Activated CD8-positive, alpha-beta T cell treated with anti-CD3 and anti-CD28 coated beads, Interleukin-2, amount 10 ng/mL, durations not matched to agents 7 days and 5 days (primary cell): ENCODE results near the gene COX14. TPM values are rescaled to one million over a fixed set of nuclear protein-coding genes. Genes with fewer than 3 reads are reported as not detected.

ENCODE experiments used
- ATAC-seq: fragments of 150-1000 bp; cut with Tn5 transposase; one replicate; pipeline ENCODE4 v1.10.0; 2021; ENCODE audit warnings: moderate library complexity
- CTCF ChIA-PET: fragments of 350-600 bp; sonication (Branson Sonifier 250); formaldehyde crosslinking; loops from one replicate; lab custom pipeline; 2021; ENCODE audit warnings: antibody characterized with exemption; lab: Charles Lee
- POLR2A ChIA-PET: fragments of 350-600 bp; sonication (Branson Sonifier 250); formaldehyde crosslinking; loops from one replicate; lab custom pipeline; 2021; ENCODE audit warnings: antibody characterized with exemption; lab: Charles Lee
- DNase-seq: peaks from one replicate; pipeline ENCODE4 v3.0.0-alpha.2; 2020
- H3K27ac Mint-ChIP-seq: one replicate; pipeline ENCODE4 v1.8.0; 2021; ENCODE audit warnings: mild to moderate bottlenecking, mixed read lengths
- H3K27me3 Mint-ChIP-seq: one replicate; pipeline ENCODE4 v1.8.0; 2021; ENCODE audit warnings: low read depth, mixed read lengths
- H3K36me3 Mint-ChIP-seq: one replicate; pipeline ENCODE4 v1.8.0; 2021; ENCODE audit warnings: low read depth, mixed read lengths
- H3K4me1 Mint-ChIP-seq: one replicate; pipeline ENCODE4 v1.8.0; 2021; ENCODE audit warnings: low read depth, mixed read lengths
- H3K4me3 Mint-ChIP-seq: one replicate; pipeline ENCODE4 v1.8.0; 2021; ENCODE audit warnings: mild to moderate bottlenecking, mixed read lengths
- H3K9me3 Mint-ChIP-seq: one replicate; pipeline ENCODE4 v1.8.0; 2022; ENCODE audit warnings: mixed read lengths; ENCODE audit not compliant: insufficient read depth
- total RNA-seq, 2 experiments: library from RNA; stranded (reverse); gene quantifications; one replicate each; pipeline ENCODE4 v1.2.3, GENCODE V29; 2021

The COX14 gene
- total RNA-seq, 2 experiments from 2014 or later, result 50.0 to 51.6 TPM

GRCh38 chr12:50157259-50157658 is 45.2 kb downstream of the COX14 start:
- Mint-ChIP-seq H3K36me3 (peaks cover 19% of the 10 kb centered on the region), H3K27ac (no peak overlapping the region), H3K27me3 (no peaks in the 10 kb centered on the region), H3K4me1 (peaks cover 3% of the 10 kb centered on the region), H3K4me3 (no peak overlapping the region), H3K9me3 (no peaks in the 10 kb centered on the region)
- ATAC-seq (no peak), DNase-seq (no peak)
- CTCF ChIA-PET, result interaction anchor here (1.4 to 1.6 kb wide), 3 partner anchors 9 to 46 kb away, joined by 3 to 7 read pairs (median 5); partner anchors contain the start of gene COX14
- POLR2A ChIA-PET, result interaction anchor here (2.2 kb wide), 1 partner anchor 9 kb away, joined by 10 read pairs; the partner anchor contains the start of gene CERS5

GRCh38 chr12:50160643-50161042 is 48.6 kb downstream of the COX14 start:
- Mint-ChIP-seq H3K4me1 (peaks cover 11% of the 10 kb centered on the region), H3K27ac (no peak overlapping the region), H3K27me3 (no peaks in the 10 kb centered on the region), H3K9me3 (no peaks in the 10 kb centered on the region), H3K36me3 (peaks cover 23% of the 10 kb centered on the region), H3K4me3 (no peak overlapping the region)
- DNase-seq (no peak), ATAC-seq (no peak)
- ChIA-PET CTCF (interaction anchor here (1.0 to 1.8 kb wide), 4 partner anchors 15 to 90 kb away, joined by 3 to 7 read pairs (median 3); partner anchors contain the start of gene COX14), POLR2A (no interaction called here)

- Mint-ChIP-seq H3K27me3 (no peaks in the 10 kb centered on the region), H3K9me3 (no peaks in the 10 kb centered on the region), H3K27ac (no peak overlapping the region), H3K36me3 (peaks cover 24% of the 10 kb centered on the region), H3K4me1 (peaks cover 19% of the 10 kb centered on the region), H3K4me3 (no peak overlapping the region)
- ChIA-PET CTCF (interaction anchor here (2.4 kb wide), 1 partner anchor 51 kb away, joined by 9 read pairs; the partner anchor contains the start of gene COX14), POLR2A (no interaction called here)
- ATAC-seq (no peak), DNase-seq (no peak)
Observed at GRCh38 chr12:50162230-50162629, 50.2 kb downstream of the COX14 start.

- DNase-seq, result no peak
- H3K27ac Mint-ChIP-seq, result no peak overlapping the region
- H3K27me3 Mint-ChIP-seq, result no peaks in the 10 kb centered on the region
- no peaks in the 10 kb centered on the region for H3K9me3 Mint-ChIP-seq
- H3K4me3 Mint-ChIP-seq, result no peak overlapping the region
- POLR2A ChIA-PET, result interaction anchor here (1.2 to 3.0 kb wide), 2 partner anchors 53 to 80 kb away, joined by 3 to 17 read pairs; partner anchors contain the start of genes COX14 and SMARCD1
- CTCF ChIA-PET, result interaction anchor here (1.2 to 3.3 kb wide), 2 partner anchors 11 to 198 kb away, joined by 3 to 28 read pairs; no protein-coding TSS in a partner anchor
- H3K4me1 Mint-ChIP-seq, result peaks cover 23% of the 10 kb centered on the region
- no peak for ATAC-seq
- peaks cover 14% of the 10 kb centered on the region for H3K36me3 Mint-ChIP-seq
Observed at GRCh38 chr12:50164963-50165362, 52.9 kb downstream of the COX14 start.

GRCh38 chr12:50166799-50167048 is 54.7 kb downstream of the COX14 start:
- POLR2A ChIA-PET, result interaction anchor here (1.2 to 3.0 kb wide), 9 partner anchors 9 to 82 kb away, joined by 3 to 25 read pairs (median 8); partner anchors contain the start of genes COX14 and SMARCD1
- H3K36me3 Mint-ChIP-seq, result peaks cover 10% of the 10 kb centered on the region
- CTCF ChIA-PET, result interaction anchor here (0.8 to 3.3 kb wide), 13 partner anchors 9 to 148 kb away, joined by 3 to 49 read pairs (median 4); partner anchors contain the start of gene COX14
- ATAC-seq, result peak; percentile 32
- DNase-seq, result peak; percentile 54
- H3K4me1 Mint-ChIP-seq, result peaks cover 27% of the 10 kb centered on the region
- H3K27me3 Mint-ChIP-seq, result no peaks in the 10 kb centered on the region
- no peaks in the 10 kb centered on the region for H3K9me3 Mint-ChIP-seq
- H3K4me3 Mint-ChIP-seq, result peak overlapping the region; percentile 87
- peak overlapping the region; percentile 98 for H3K27ac Mint-ChIP-seq

- CTCF ChIA-PET, result interaction anchor here (0.8 to 3.3 kb wide), 17 partner anchors 9 to 200 kb away, joined by 3 to 49 read pairs (median 5); partner anchors contain the start of gene COX14
- Mint-ChIP-seq H3K9me3 (no peaks in the 10 kb centered on the region), H3K27me3 (no peaks in the 10 kb centered on the region), H3K27ac (peak within 1 kb of the TSS; percentile 98), H3K4me1 (peaks cover 27% of the 10 kb centered on the region), H3K4me3 (peak within 1 kb of the TSS; percentile 87), H3K36me3 (peaks cover 10% of the 10 kb centered on the region)
- ATAC-seq (peak; percentile 99), DNase-seq (peak; percentile 99)
- POLR2A ChIA-PET, result interaction anchor here (0.8 to 3.0 kb wide), 10 partner anchors 9 to 200 kb away, joined by 3 to 25 read pairs (median 6); partner anchors contain the start of genes COX14 and SMARCD1
Observed at GRCh38 chr12:50167049-50167828, 55.2 kb downstream of the COX14 start, which contains the start of gene CERS5. TSS of gene CERS5 (minus strand) at chr12:50167369. CDS start at chr12:50167297, 72 bp downstream.

Other genes starting within 250 kb of the COX14 start
- gene FAIM2, start 208.3 kb upstream of the COX14 start, total RNA-seq, result under 1 TPM; 0.23 to 0.55 TPM
- not detected for gene AQP2, start 161.5 kb upstream of the COX14 start, total RNA-seq
- gene AQP5, start 150.4 kb upstream of the COX14 start, total RNA-seq, result not detected
- gene AQP6, start 139.3 kb upstream of the COX14 start, total RNA-seq, result not detected
- gene RACGAP1, start 86.7 kb upstream of the COX14 start, total RNA-seq, result 100 to 1,000 TPM; 185 to 200 TPM
- gene ASIC1, start 54.6 kb upstream of the COX14 start, total RNA-seq, result 10 to 100 TPM; 25.4 to 27.9 TPM
- 10 to 100 TPM; 72.3 to 78.1 TPM for gene SMARCD1, start 26.9 kb upstream of the COX14 start, total RNA-seq
- under 1 TPM; 0.23 to 0.82 TPM for gene GPD1, start 8.2 kb upstream of the COX14 start, total RNA-seq
- 10 to 100 TPM; 38.7 to 40.6 TPM for gene CERS5, start 55.1 kb downstream of the COX14 start, total RNA-seq
- 10 to 100 TPM; 19.4 to 19.9 TPM for gene LIMA1, start 171.3 kb downstream of the COX14 start, total RNA-seq